GM18519 (cell line): ENCODE results near the gene RIPOR2.
A peak's percentile ranks its signal among the peaks of the same experiment; 100 is the strongest.
"Not testable (repeated sequence)": the region's sequence is repeated elsewhere in the genome, so short reads cannot be mapped to it uniquely, and the experiment has no call there.

Experiments
- ATAC-seq: cut with Tn5 transposase; IDR thresholded peaks from one replicate; pipeline ENCODE4 v1.9.1; 2021; ENCODE audit warnings: mild to moderate bottlenecking, moderate library complexity; ENCODE audit not compliant: unreplicated experiment, low FRiP score

Gene RIPOR2

GRCh38 chr6:24778121-24778520, 157.6 kb downstream of the RIPOR2 start:
- no peak for ATAC-seq

- no peak for ATAC-seq
Observed at GRCh38 chr6:24777227-24777626, 158.5 kb downstream of the RIPOR2 start.

GRCh38 chr6:24775520-24776058, 160.2 kb downstream of the RIPOR2 start:
- ATAC-seq = no peak

DNA sequence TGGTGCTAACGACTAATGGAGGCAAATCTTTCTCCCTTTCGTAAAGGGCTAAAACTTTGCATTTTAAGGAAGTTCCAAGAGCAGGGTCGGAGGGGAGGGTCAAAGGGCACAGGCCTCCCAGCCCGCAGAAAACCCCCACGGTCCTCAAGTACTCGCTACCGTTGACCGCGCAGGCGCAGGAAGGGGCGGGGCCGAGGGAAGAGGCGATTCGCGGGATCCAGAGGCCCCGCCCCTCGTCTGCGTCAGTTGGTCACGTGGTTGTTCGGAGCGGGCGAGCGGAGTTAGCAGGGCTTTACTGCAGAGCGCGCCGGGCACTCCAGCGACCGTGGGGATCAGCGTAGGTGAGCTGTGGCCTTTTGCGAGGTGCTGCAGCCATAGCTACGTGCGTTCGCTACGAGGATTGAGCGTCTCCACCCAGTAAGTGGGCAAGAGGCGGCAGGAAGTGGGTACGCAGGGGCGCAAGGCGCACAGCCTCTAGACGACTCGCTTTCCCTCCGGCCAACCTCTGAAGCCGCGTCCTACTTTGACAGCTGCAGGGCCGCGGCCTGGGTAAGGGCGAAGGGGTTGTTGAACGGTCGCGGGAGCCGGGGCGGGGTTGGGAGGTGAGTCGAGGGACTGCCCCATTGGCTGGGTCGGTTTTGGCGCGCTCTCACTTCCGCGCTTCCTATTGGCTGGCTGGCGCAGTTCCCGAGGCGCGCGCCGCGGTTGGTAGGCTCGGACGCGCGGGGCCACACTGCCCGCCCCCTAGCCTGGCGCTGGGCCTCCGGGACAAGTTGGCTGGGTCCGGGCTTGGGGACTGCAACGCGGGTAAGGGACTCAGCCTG, 160.9 kb downstream of the RIPOR2 start, which contains the start of gene GMNN:
TSS of gene GMNN (plus strand) at position 242 of the 824 bp plus-strand sequence. CDS start 2,310 bp downstream, outside the sequence.
- peak; percentile 83 for ATAC-seq

DNA sequence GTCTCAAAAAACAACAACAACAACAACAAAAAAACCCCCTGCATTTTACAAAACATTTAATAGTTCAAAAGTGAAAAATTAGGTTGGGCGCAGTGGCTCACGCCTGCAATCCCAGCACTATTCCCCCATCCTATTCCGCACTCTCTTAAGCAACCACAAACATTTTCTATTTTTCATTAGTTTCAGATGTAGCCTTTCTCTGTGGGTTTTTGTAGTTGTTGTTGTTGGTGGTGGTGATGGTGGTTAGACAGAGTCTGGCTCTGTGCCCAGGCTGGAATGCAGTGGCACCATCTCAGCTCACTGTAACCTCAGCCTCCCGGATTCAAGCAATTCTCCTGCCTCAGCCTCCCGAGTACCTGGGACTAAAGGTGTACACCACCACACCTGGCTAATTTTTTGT, 167.4 kb downstream of the RIPOR2 start:
- ATAC-seq = no peak

GRCh38 chr6:24766680-24767462, 168.9 kb downstream of the RIPOR2 start:
- ATAC-seq = no peak

DNA sequence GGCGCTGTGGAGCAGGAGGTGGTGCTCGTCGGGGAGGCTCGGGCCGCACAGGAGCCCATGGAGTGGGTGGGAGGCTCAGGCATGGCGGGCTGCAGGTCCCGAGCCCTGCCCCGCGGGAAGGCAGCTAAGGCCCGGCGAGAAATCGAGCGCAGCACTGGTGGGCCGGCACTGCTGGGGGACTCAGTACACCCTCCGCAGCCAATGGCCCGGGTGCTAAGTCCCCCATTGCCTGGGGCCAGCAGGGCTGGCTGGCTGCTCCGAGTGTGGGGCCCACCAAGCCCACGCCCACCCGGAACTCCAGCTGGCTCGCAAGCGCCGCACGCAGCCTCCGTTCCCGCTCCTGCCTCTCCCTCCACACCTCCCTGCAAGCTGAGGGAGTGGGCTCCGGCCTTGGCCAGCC, 169.8 kb downstream of the RIPOR2 start:
- not testable (repeated sequence) for ATAC-seq

DNA sequence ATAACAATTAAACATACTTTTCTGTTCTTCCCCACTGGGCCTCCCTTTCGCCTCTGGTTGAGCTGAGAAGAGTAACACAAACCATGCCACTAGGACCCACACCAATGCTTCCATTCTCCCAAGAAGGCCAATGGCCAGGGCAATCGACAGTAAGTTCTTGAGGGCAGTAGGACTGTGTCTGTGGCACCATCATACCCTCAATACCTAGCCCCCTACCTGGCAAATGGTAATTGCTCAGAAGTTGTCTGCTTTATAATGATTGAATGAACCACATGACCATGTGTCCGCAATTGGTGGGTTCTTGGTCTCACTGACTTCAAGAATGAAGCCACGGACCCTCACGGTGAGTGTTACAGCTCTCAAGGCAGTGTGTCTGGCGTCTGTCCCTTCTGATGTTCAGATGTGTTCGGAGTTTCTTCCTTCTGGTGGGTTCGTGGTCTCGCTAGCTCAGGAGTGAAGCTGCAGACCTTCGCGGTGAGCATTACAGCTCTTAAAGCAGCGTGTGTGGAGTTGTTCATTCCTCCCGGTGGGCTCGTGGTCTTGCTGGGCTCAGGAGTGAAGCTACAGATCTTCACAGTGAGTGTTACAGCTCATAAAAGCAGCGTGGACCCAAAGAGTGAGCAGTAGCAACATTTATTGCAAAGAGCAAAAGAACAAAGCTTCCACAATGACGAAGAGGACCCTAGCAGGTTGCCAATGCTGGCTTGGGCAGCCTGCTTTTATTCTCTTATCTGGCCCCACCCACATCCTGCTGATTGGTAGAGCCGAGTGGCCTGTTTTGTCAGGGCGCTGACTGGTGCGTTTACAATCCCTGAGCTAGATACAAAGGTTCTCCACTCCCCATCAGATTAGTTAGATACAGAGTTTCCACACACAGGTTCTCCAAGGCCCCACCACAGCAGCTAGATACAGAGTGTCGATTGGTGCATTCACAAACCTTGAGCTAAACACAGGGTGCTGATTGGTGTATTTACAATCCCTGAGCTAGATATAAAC, 170.6 kb downstream of the RIPOR2 start:
- not testable (repeated sequence) for ATAC-seq

- no peak for ATAC-seq
Observed at GRCh38 chr6:24763578-24763977, 172.2 kb downstream of the RIPOR2 start.

- ATAC-seq = no peak
Observed at GRCh38 chr6:24761851-24762250, 173.9 kb downstream of the RIPOR2 start.

GRCh38 chr6:24761193-24761835, 174.4 kb downstream of the RIPOR2 start:
- ATAC-seq = no peak

DNA sequence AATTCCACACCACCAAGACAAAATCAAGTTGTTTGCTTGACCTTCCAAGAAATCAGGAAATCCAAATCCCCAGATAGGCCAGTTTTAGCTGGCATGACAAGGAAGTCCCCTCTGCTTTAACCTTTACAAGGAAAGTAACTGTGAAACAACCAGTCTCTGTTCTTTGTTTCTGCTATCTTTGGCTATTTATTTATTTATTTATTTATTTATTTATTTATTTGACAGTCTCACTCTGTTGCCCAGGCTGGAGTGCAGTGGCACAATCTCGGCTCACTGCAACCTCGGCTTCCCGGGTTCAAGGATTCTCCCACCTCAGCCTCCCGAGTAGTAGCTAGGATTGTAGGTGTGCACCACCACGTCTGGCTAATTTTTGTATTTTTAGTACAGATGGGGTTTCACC, 175.6 kb downstream of the RIPOR2 start:
- no peak for ATAC-seq

DNA sequence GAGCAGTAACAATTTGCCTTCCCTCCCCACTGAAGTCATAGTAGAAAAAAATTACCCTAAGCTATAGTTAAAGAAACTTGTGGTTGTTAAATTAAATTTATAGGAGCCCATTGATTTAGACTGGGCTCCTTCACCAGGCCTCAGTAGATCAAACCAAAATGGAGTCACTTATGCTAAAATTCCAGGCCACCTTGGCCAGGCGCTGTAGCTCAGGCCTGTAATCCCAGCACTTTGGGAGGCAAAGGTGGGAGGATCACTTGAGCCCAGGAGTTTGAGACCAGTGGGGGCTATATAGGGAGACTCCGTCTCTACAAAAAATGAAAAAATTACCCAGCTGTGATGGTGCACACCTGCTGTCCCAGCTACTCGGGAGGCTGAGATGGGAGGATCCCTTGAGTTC, 176.0 kb downstream of the RIPOR2 start:
- ATAC-seq = no peak

- no peak for ATAC-seq
Observed at GRCh38 chr6:24757611-24758010, 178.1 kb downstream of the RIPOR2 start.

DNA sequence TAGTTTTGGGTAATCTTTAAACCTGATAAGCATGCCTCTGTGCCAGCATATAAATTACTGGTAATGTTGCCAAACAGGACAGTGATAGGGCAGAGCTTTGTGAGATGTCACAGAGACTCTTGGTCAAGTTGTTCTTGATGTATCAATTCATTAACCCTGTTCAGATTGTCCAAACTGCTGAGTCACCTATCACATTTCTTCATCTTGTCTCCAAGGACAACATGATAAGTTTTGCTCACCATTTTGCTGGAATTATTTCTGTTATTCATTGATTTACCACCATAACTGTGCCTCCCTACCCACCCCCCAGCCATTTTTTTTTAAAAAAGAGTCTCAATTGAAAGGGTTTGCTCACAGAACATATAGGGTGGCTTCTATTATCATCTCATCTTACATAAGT, 180.5 kb downstream of the RIPOR2 start:
- no peak for ATAC-seq

- ATAC-seq = not testable (repeated sequence)
Observed at GRCh38 chr6:24754378-24754777, 181.4 kb downstream of the RIPOR2 start.
